COLO668 (cell line): ENCODE measurements around the gene MCM5.

Source experiments
- DNase-seq: peaks from one replicate; lab custom pipeline; 2025; ENCODE audit not compliant: unreplicated experiment; lab: John Stamatoyannopoulos, UW

MCM5 gene

DNA sequence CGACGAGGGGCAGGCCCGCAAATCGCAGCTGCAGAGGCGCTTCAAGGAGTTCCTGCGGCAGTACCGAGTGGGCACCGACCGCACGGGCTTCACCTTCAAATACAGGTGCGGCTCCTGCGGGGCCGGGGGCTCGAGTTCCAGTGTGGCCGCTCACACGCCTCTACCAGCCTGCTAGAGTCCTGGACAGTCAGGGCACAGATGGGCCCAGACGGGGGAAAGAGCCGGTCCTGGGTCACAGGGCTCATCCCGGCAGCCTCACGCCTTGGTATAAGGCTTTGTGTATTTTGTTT is 506 bp downstream of the MCM5 start:
- peak; percentile 27 for DNase-seq

- no peak for DNase-seq
These were observed 1.9 kb downstream of the MCM5 start for GRCh38 chr22:35401863-35402262.

DNA sequence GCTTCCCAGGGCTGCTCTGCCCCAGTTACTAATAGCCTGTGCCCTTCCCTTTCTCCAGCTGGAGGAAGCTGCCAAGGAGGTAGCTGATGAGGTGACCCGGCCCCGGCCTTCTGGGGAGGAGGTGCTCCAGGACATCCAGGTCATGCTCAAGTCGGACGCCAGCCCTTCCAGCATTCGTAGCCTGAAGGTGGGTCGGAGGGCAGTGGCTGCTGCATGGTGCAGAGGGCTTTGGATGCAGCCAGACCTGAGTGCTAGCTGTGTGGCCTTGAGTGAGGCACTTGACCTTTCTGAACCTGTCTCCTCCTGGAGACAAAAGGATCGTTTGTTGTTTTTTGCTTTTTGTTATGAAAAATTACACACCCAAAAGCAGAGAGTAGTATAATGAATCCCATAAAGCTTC is 3.4 kb downstream of the MCM5 start:
- no peak for DNase-seq

DNA sequence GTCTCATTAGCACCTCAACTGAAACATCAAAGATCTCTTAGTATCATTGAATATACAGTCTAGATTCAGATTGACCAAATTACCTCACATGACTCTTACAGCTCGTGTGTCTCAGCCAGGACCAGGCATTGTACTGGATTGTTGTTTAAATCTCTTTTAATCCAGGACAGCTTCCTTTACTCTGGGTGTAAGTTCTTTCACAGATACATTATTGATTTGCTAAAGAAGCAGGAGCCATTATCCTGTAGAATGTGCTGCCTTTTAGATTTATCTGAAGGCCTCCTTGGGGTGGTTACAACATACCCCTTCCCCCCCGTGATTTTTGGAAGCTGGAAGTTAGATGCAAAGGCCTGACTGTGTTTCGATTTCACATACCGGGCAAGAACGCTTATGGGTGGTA is 4.2 kb downstream of the MCM5 start:
- no peak for DNase-seq

GRCh38 chr22:35406443-35406842 is 6.5 kb downstream of the MCM5 start:
- no peak for DNase-seq

DNA sequence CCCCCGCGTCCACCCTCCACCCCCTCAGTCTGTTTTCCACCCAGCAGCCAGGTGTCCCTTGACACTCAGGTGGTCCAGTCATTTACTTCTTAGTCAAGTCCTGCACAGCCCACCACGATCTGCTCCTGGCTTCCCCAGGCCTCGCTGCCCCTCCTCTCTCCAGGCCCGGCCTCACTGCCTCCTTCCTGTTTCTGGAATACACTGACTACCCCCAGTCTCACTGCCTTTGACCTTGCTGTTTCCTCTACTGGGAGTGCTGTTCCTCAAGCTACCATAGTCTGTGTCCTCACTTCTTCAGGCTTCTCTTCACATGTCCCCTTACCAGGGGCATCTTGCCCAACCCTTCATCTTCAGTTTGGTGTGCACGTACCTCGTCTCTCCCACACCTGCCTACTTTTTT is 7.4 kb downstream of the MCM5 start:
- DNase-seq, result no peak

- DNase-seq, result peak; percentile 13
These were observed 10.1 kb downstream of the MCM5 start for GRCh38 chr22:35409783-35410662.

GRCh38 chr22:35410663-35411034 is 10.7 kb downstream of the MCM5 start:
- DNase-seq, result no peak

DNA sequence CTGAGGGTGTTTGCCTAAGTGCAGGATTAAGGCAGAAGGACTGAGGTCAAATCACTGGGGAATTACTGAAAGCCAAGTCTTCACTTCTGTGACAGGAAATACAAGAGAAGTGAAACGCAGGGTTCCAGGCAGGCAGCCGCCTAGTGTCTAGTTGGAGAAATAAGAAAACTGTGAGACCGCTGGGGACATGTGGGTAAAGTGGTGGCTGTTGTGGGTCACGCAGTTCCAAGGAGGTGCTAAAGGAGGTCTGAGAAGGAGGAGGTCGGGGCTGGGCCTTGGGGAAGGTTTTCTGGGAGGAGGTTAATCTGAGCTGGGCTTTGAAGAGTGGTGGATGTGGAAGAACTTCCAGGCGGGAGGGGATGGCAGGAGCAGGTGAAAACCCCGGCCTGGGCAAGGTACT is 11.2 kb downstream of the MCM5 start:
- no peak for DNase-seq

DNA sequence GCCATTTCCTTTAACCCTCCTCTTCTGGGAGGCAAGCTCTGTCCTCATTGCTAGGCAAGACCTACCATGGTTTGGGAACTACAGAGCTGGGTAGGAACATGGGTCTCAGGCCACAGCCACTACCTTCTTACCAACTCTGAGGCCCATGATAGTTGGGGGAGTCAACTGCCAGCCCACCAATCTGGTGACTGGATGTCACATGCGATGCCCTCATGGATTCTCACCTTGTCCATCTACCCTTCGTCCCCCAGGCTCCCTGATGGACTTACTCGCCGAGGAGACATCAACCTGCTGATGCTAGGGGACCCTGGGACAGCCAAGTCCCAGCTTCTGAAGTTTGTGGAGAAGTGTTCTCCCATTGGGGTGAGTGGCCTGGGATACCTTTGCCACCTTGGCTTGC is 13.7 kb downstream of the MCM5 start:
- DNase-seq, result no peak

DNA sequence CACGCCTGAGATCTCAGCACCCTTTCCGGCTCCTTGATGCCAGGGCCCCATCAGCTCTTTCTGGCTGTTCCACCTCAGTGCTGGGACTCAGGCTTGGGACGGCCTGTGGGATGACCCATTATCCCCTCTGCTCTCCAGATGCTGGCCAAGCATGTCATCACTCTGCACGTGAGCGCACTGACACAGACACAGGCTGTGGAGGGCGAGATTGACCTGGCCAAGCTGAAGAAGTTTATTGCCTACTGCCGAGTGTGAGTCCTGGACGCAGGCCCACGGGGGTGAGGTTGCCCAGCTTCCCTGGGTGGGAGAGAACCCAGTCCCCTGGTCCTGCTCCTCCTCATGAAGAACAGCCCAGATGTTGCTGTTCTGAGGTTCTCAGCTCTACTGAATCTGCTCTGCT is 17.7 kb downstream of the MCM5 start:
- DNase-seq, result no peak

- DNase-seq, result no peak
These were observed 18.1 kb downstream of the MCM5 start for GRCh38 chr22:35418088-35418487.

DNA sequence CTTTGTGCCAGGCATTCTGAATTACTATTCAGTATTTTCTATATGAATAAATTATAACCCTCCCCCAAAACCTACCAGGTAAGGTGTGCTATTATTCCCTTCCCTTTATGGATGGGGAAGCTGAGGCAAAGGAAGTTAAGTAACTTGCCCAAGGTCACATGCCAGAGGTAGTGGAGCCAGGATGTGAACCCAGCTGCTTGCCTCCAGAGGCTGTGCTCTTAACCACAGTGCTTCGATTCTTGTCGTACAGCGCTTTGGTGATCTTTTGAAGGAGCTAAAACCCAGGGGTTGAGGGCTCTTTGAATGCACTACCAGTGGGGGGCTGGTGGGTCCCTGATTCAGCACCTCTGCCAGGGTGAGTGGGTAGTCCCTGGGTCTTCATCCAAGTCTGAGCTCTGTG is 18.8 kb downstream of the MCM5 start:
- no peak for DNase-seq

DNA sequence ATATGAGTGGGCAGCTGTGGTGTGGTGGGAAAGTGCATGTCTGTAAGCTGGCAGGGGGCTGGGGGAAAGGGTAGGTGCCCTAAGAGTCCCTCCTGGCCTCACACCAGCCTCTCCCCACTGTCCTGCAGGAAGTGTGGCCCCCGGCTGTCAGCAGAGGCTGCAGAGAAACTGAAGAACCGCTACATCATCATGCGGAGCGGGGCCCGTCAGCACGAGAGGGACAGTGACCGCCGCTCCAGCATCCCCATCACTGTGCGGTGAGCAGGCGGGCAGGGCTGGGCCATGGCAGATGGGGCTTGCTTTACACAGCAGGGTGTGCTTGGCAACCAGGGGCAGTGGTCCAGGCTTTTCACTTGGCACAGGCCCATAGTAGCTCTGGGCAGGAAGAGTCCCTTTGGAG is 19.8 kb downstream of the MCM5 start:
- DNase-seq, result no peak

DNA sequence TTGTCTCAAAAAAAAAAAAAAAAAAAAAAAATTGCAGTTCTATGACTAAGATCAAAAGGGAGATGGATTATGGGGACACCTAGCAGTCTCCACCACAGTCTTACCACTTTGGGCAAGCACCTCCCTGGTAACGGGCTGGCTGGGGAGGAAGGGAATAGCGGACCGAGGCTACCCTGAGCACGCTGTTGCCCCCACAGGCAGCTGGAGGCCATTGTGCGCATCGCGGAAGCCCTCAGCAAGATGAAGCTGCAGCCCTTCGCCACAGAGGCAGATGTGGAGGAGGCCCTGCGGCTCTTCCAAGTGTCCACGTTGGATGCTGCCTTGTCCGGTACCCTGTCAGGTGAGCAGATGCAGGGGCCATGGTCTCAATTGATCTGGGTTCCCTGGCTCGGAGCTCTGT is 21.2 kb downstream of the MCM5 start:
- no peak for DNase-seq

DNA sequence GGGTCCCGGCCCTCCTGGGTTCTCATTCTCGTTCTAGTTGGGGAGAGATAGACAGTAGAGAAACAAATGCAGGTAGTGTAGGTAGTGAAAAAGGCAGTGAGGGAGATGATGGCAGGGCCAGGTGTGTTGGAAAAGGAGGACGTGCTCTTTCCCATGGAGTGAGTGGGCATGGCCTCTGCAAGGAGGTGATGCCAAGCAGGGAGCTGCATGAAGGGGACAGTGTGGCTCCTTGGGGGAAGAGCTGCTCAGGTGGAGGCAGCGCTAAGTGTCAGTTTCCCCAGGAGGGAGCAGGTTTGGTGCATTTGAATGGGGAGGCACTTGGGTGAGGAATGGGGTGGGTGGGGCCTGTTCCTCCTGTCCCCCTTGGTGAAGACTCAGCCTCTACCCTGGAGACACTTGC is 22.2 kb downstream of the MCM5 start:
- no peak for DNase-seq

DNA sequence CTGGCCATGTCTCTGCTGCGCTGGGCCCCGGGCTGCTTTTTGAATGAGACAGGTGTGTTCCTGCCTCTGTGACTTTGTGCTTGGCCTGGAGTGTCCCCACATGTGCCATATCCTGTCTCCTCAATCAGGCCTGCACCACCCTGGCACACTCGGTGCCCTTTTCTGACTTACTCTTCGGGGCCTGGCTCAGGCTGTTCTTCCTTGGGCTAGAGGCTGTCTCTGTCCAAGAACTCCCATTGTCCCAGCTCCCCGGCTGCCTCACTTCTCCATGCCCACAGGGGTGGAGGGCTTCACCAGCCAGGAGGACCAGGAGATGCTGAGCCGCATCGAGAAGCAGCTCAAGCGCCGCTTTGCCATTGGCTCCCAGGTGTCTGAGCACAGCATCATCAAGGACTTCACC is 23.0 kb downstream of the MCM5 start:
- no peak for DNase-seq

- no peak for DNase-seq
These were observed 24.1 kb downstream of the MCM5 start for GRCh38 chr22:35424081-35424480.

- DNase-seq, result no peak
These were observed 24.8 kb downstream of the MCM5 start for GRCh38 chr22:35424761-35425160.

DNA sequence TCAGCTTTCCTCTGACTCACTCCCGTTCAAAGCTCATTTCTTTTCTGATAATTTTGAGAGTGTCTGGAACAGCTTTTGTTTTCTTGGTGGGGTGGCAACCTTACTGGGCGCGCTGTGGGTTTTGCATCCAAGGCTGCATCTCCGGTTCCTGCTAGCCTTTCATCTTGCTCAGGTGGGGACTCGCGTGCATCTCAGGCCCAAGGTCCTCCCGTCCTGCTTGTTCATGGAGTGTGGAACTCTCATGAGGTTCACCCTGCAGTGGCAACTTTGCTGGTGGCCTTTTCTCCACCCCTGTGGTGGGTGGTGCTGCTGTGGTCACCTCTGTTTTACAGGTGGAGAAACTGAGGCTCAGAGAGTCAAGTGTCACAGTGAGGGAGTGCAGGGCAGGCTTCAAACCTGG is 25.6 kb downstream of the MCM5 start:
- DNase-seq, result no peak

- peak; percentile 83 for DNase-seq
These were observed 26.2 kb downstream of the MCM5 start for GRCh38 chr22:35425971-35426800.

DNA sequence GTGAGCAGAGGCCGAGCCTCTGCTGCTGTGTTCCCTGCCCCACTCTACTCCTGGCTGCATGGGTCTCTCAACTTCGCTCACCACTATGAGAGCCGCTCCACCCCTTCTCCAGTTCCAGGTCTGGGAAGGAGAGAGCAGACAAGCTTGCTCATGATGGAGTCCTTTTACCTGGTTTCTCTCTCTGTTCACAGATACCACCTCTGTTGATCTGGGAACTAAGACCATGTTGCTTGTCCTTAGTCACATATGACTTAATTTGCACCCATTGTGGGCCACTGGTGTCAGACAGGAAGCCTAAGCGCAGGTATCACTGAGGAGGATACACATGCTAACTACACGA is 26.8 kb downstream of the MCM5 start:
- DNase-seq, result no peak

- peak; percentile 88 for DNase-seq
These were observed 31.0 kb downstream of the MCM5 start for GRCh38 chr22:35430897-35431322.
